AG04450 (cell line): ENCODE measurements around the gene ALS2CL. TPM values are rescaled to one million over a fixed set of nuclear protein-coding genes. Genes with fewer than 3 reads are reported as not detected.

ENCODE experiments used
- CTCF ChIA-PET: fragments of 300-600, 350-600 bp; formaldehyde crosslinking; extraction: SDS; loops from one replicate; lab custom pipeline; 2022; ENCODE audit warnings: antibody characterized with exemption, inconsistent platforms; lab: Charles Lee
- POLR2A ChIA-PET: fragments of 350-600 bp; formaldehyde crosslinking; extraction: SDS; loops from one replicate; lab custom pipeline; 2021; ENCODE audit warnings: antibody characterized with exemption, inconsistent platforms; lab: Yijun Ruan, JAX
- DNase-seq: peaks from one replicate; pipeline ENCODE4 v3.0.0-alpha.2; 2011; ENCODE audit warnings: low read depth, low spot score
- H3K27ac ChIP-seq: one replicate; pipeline ENCODE4 v1.5.1; 2012; ENCODE audit warnings: low read depth, low read length, control low read depth
- H3K27me3 ChIP-seq: one replicate; pipeline ENCODE4 v1.6.0; 2012; ENCODE audit warnings: low read length; ENCODE audit not compliant: control insufficient read depth, insufficient read depth
- H3K4me3 ChIP-seq: 2 replicates; pipeline ENCODE4 v1.5.1; 2011; ENCODE audit warnings: mild to moderate bottlenecking, low read depth, low read length, control low read depth
- H3K9me3 ChIP-seq: 2 replicates; pipeline ENCODE4 v1.5.1; 2012; ENCODE audit warnings: low read length; ENCODE audit not compliant: control insufficient read depth, insufficient read depth
- CTCF ChIP-seq: IDR thresholded peaks from 2 replicates; pipeline ENCODE4 v1.5.1; 2011; ENCODE audit warnings: low read depth, low read length, control low read depth, inconsistent platforms
- polyA plus RNA-seq: library from polyadenylated mRNA; depleted of rRNA; stranded (reverse); fragments of >200 nt; gene quantifications from 2 replicates; pipeline ENCODE4 v1.2.3, GENCODE V29; 2011

The ALS2CL gene
- polyA plus RNA-seq, 1 experiment, result 0.89 TPM

GRCh38 chr3:46668116-46668515 is 25.4 kb downstream of the ALS2CL start:
- CTCF ChIA-PET, result interaction anchor here (0.6 kb wide), 1 partner anchor 39 kb away, joined by 3 read pairs; no protein-coding TSS in a partner anchor
- no peak overlapping the region for H3K4me3 ChIP-seq
- H3K9me3 ChIP-seq, result no peaks in the 10 kb centered on the region
- DNase-seq, result no peak
- no peak overlapping the region for H3K27ac ChIP-seq
- no peak for TF ChIP-seq CTCF
- H3K27me3 ChIP-seq, result peaks cover 9% of the 10 kb centered on the region
- POLR2A ChIA-PET, result no interaction called here

GRCh38 chr3:46667657-46668056 is 25.8 kb downstream of the ALS2CL start:
- CTCF ChIA-PET, result no interaction called here
- Histone ChIP-seq H3K27ac (no peak overlapping the region), H3K9me3 (no peaks in the 10 kb centered on the region), H3K27me3 (peaks cover 7% of the 10 kb centered on the region), H3K4me3 (no peak overlapping the region)
- POLR2A ChIA-PET, result no interaction called here
- TF ChIP-seq CTCF, result no peak
- no peak for DNase-seq

- no peak for TF ChIP-seq CTCF
- CTCF ChIA-PET, result no interaction called here
- DNase-seq, result no peak
- Histone ChIP-seq H3K4me3 (no peak overlapping the region), H3K27ac (no peak overlapping the region), H3K9me3 (no peaks in the 10 kb centered on the region; the same call in 1 of the 2 replicates), H3K27me3 (peaks cover 7% of the 10 kb centered on the region)
- POLR2A ChIA-PET, result no interaction called here
These were observed 26.3 kb downstream of the ALS2CL start for GRCh38 chr3:46667061-46667621.

DNA sequence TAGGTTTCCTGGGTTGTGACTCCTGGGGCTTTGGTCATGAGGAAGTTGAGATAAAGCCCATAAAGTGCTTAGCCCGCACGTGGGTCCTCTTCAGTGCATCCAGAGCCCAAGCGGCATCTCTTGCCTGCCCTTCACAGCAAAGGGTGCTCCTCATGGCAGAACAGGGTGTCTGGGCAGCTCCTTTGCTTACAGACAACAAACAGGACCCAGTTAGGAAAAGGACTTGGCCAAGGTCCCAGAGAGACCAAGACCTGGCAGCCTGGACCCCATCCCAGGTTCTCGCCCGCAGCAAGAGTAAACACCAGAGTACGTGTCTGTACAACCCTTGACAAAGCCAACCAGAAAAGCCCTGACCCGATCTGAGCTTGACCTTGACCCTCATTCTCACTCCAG is 27.0 kb downstream of the ALS2CL start:
- TF ChIP-seq CTCF, result no peak
- DNase-seq, result no peak
- ChIA-PET CTCF (no interaction called here), POLR2A (no interaction called here)
- Histone ChIP-seq H3K9me3 (no peaks in the 10 kb centered on the region; the same call in 1 of the 2 replicates), H3K27ac (no peak overlapping the region), H3K4me3 (no peak overlapping the region), H3K27me3 (peaks cover 7% of the 10 kb centered on the region)

DNA sequence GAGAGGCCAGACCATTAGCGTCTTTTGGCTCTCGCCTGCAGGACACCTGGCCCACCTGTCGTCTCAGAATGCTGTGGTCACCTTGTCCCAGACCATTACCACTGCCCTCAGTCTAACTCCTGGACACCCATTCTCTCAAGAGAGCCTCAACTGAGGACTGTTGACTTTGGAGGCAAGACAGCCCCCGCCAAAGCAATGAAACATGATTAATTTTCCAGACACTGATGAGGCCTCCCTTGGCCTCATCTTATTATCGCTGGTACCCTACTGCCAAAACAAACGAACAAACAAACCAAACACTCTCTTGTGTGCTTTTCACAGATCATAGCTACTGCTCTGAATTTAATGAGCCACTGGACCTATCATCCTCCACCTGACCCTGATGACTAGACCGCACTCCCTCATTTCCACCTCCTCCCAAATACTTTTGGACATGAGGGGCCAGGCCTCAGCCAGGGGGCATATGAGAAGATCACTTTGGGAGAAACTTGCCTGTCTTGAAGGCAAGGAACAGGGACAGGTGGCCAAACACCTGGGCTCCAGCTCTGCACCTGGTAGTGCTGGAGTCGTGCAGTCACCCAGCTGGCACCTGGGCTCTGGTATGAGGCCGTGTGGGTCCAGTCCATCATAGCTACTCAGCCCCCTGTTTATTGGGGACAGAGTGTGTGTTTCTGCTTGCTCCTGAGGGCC is 27.6 kb downstream of the ALS2CL start:
- CTCF ChIA-PET, result no interaction called here
- DNase-seq, result no peak

More for the DNA sequence above, 27.6 kb downstream of the ALS2CL start:
- Histone ChIP-seq H3K27ac (no peak overlapping the region), H3K27me3 (peaks cover 7% of the 10 kb centered on the region), H3K9me3 (no peaks in the 10 kb centered on the region; the same call in 1 of the 2 replicates), H3K4me3 (no peak overlapping the region)
- POLR2A ChIA-PET, result no interaction called here
- TF ChIP-seq CTCF, result no peak
